PFSK-1 (cell line): ENCODE results near the gene CELF5.

Experiments used
- POLR2AphosphoS5 ChIP-seq: IDR thresholded peaks from 2 replicates; pipeline ENCODE4 v1.6.1; 2012; ENCODE audit warnings: low read depth, mild to moderate bottlenecking, control low read depth, low read length, moderate library complexity
- SIN3A ChIP-seq: IDR thresholded peaks from 2 replicates; pipeline ENCODE4 v1.6.1; 2012; ENCODE audit warnings: mild to moderate bottlenecking, low read length, moderate library complexity, borderline replicate concordance; ENCODE audit not compliant: insufficient read depth
- TAF1 ChIP-seq: IDR thresholded peaks from 2 replicates; pipeline ENCODE4 v1.6.1; 2012; ENCODE audit warnings: low read length, control low read depth, borderline replicate concordance; ENCODE audit not compliant: insufficient read depth
- TF ChIP-seq, protein P1 (sequence below), 2 experiments: IDR thresholded peaks; 2 replicates each; pipeline versions ENCODE4 v1.6.1 to v1.8.0; 2011 to 2012; ENCODE audit warnings: low read depth in 2 of 2, low read length in 2 of 2, control low read depth in 1 of 2, inconsistent platforms in 1 of 2, mild to moderate bottlenecking in 1 of 2, moderate library complexity in 1 of 2; ENCODE audit not compliant: insufficient read depth in 1 of 2

GRCh38 chr19:3179739-3180293 is 44.6 kb upstream of the CELF5 start:
- TF ChIP-seq POLR2AphosphoS5 (no peak), TAF1 (no peak), SIN3A (no peak)
- TF ChIP-seq, protein P1, sequence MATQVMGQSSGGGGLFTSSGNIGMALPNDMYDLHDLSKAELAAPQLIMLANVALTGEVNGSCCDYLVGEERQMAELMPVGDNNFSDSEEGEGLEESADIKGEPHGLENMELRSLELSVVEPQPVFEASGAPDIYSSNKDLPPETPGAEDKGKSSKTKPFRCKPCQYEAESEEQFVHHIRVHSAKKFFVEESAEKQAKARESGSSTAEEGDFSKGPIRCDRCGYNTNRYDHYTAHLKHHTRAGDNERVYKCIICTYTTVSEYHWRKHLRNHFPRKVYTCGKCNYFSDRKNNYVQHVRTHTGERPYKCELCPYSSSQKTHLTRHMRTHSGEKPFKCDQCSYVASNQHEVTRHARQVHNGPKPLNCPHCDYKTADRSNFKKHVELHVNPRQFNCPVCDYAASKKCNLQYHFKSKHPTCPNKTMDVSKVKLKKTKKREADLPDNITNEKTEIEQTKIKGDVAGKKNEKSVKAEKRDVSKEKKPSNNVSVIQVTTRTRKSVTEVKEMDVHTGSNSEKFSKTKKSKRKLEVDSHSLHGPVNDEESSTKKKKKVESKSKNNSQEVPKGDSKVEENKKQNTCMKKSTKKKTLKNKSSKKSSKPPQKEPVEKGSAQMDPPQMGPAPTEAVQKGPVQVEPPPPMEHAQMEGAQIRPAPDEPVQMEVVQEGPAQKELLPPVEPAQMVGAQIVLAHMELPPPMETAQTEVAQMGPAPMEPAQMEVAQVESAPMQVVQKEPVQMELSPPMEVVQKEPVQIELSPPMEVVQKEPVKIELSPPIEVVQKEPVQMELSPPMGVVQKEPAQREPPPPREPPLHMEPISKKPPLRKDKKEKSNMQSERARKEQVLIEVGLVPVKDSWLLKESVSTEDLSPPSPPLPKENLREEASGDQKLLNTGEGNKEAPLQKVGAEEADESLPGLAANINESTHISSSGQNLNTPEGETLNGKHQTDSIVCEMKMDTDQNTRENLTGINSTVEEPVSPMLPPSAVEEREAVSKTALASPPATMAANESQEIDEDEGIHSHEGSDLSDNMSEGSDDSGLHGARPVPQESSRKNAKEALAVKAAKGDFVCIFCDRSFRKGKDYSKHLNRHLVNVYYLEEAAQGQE (IDR thresholded peaks at IDR 0.05; ENCODE audit: insufficient read depth in 1 of 2, low read depth in 2 of 2, low read length in 2 of 2): no peak
